GM19193 (cell line): Measurements from ENCODE around the gene ARPP21.

Experiments
- POLR2A ChIP-seq: IDR thresholded peaks from 4 replicates; pipeline ENCODE4 v1.6.1; 2011; ENCODE audit not compliant: insufficient read depth, insufficient read length; ENCODE audit errors: extremely low read depth

Gene ARPP21

DNA sequence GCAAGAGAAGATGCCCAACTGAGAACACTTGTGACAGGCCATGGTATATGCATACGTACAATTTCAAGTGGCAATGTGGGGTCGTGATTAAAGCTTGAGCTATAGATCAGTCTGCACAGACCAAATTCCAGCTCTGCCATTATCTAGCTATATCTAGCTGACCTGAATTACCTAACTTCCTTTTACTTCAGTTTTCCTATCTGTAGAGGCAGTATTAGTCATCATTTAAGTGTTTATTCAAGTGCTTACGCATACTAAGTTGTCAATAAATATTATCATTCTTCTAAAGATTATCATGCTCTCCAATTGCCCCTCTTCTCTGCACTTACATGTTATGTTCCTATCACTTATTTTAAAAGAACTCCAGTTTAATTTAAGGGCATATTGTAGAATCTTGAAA, 87.9 kb downstream of the ARPP21 start:
- TF ChIP-seq POLR2A = no peak

GRCh38 chr3:35733341-35733740, 94.0 kb downstream of the ARPP21 start:
- TF ChIP-seq POLR2A = no peak

DNA sequence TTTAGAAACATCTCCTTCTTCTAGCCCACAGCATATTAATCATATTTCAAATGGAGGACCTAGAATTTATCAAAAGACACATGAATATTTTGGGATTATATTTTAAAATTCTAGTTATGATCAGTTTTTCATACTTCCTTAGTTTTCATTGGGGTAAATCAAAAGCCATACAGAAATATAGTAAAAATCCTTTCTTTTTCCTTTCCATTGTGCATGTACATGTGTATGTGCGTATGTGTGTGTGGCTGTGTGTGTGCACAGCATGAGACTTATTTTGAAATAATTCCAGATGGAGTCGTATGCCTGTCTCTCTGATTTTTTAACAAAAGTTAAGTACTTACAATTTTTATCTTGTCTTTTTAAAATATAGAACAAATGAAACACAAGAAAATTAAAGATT, 94.5 kb downstream of the ARPP21 start:
- TF ChIP-seq POLR2A = no peak

- TF ChIP-seq POLR2A = no peak
Observed at GRCh38 chr3:35737080-35737479, 97.8 kb downstream of the ARPP21 start.

DNA sequence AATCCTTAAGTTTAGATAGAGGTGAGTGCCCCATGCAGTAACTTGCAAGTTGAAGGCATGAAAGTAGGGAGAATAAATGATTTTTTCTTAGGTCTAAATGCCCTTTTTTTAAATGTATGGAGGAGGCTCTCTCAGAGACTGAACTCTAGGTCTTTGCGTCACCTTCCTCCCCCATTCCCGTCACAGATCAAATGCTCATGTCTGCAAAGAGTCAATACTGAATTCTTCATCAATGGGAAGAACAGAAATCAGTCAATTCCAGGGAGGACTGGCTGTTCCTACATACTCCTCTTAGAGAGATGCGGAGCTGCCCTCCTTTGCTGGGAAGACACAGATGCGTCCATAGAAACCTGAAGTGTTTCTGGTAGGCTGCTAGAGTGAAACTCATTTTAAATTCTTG, 98.2 kb downstream of the ARPP21 start:
- TF ChIP-seq POLR2A = no peak

DNA sequence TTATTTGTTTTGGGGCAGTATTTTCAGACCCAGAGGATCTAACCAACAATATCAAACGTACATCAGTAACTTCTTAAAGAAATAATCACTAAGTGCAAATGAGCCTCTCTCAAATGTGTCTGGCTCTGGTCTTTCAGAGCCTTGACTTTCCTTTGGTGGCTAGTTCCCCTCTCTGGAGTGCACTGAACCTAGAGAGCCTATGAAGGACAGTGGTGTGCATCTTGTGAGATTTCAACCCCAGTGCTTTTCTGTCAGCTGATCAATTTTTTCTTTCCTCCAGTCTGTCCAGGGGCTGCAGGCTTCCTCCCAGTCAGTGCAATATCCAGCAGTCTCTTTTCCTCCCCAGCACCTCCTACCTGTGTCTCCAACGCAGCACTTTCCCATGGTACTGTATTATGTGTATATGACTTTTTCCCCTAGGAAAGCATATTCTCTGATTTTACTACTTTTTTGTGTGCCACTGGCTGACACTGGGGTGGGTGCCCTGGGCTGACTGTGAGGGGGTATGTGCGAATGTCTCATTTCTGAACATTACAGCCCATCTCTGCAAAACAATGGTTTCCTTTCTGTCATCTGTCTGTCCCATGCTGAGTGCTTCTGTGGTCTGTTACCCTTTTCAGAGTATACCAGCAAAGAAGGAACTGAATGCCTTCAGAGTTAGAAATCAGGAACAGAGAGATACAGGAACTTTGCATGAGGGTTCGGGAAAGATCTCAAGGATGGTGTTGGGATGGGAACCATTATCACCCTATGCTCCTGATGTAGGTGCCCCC, 98.8 kb downstream of the ARPP21 start:
- TF ChIP-seq POLR2A = no peak

DNA sequence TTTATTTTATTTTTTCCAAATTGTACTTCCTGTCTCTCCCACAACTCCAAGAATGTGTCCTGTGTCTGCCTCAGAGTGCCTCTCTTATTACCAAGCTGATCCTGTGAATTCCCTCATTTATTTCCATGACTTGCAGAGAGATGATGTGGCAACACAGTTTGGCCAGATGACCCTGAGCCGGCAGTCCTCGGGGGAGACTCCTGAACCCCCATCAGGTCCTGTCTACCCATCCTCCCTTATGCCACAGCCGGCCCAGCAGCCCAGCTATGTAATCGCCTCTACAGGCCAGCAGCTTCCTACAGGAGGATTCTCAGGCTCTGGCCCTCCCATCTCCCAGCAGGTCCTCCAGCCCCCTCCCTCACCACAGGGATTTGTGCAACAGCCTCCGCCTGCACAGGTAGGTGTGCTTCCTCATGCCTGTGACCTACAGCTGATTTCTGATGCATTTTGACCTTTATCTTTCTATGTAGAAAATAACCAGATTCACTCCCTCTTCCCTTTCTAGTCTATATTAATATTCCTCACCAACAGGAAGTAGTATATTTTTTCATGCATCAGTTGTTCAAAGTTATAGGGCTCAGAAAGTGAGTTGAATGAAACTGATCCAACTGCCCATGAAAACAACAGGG, 100.0 kb downstream of the ARPP21 start:
- TF ChIP-seq POLR2A = no peak

- TF ChIP-seq POLR2A = no peak
Observed at GRCh38 chr3:35739964-35740527, 100.7 kb downstream of the ARPP21 start.

DNA sequence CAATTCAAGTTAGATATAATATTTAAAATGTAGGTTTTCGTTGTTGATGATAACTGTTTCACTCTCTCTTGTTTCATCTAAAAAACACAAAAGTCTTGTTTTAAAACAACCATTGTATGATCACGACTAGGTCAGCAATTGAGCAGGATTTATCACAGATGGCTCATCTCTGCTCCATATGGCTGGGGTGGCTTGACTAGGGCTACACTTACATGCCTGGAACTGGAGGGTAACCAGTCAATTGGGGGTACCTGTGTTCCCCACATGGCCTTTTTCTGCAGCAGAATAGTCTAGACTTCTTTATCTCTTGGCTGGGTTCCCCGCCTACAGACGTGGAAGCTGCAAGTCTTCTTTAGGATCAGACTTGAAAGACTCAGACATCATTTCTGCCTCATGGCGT, 103.9 kb downstream of the ARPP21 start:
- no peak for TF ChIP-seq POLR2A

DNA sequence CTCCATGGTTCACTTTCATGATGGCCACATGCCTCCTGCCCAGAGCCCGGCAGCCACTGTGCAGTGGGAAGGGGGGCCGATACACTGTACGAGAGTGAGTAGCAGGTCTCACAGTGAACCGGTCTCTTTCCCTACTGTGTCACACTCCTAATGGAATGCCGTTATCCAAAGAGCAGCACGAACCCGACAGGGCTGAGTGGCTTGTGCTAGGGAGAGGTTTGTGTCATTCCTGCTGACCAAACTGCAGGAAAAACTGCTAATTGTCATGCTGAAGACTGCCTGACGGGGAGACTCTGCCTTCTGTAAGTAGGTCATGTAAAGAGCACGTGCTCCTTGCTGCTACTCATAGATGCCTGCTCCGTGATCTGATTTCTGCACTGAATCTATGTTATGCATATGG, 105.1 kb downstream of the ARPP21 start:
- TF ChIP-seq POLR2A = no peak

DNA sequence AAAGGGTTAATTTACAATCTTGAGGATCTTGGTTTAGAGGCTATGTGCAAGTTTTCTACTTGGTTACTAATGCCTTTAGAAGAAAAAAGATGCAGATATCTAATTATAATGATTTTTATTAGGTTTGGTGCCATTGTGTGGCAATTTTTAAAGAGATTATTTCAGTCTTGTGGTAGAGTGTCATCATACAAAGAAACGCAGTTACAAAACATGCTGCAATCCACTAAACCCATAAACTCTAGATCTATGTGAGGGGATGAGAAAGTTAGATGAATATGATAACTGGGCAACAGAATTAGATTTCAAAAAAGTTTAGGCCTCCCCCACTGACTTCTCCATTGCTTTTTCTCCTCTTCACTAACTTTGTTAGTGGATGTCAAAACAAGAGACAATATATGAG, 106.0 kb downstream of the ARPP21 start:
- TF ChIP-seq POLR2A = no peak

DNA sequence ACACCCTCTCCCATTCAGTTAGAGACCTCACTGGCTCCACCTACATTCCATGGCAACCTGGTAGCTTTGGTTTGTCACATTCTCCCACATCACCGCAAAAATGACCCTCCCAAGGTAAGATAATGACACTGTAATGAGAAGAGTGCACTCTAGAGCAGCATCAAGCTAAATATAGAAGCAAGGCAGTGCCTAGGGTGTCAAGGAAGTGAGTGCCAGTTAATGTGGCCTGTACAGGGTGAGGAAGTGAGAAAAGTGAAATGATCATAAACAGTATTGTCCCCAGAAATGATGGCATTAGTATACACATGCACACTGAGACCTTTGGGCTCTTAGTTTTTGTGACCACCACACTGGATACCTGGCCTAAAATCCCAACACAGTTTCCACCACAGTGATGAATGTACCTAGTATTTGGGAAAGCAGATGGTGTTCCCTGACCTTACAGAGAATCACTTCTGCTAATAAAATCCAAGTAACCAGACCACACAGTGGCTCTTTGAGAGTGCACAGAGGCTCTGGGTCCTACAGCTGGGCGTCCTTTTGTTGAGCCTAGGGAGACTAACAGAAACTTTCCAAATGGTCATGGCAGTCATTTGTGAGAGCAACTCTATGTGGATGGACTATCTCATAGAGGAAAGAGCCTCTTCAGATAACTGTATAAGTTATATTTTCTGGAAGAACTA, 106.6 kb downstream of the ARPP21 start:
- TF ChIP-seq POLR2A = no peak

GRCh38 chr3:35746492-35746891, 107.2 kb downstream of the ARPP21 start:
- no peak for TF ChIP-seq POLR2A

- TF ChIP-seq POLR2A = no peak
Observed at GRCh38 chr3:35748144-35748543, 108.8 kb downstream of the ARPP21 start.

GRCh38 chr3:35751207-35751606, 111.9 kb downstream of the ARPP21 start:
- no peak for TF ChIP-seq POLR2A
